GM19193 (cell line): ENCODE measurements around the gene C5orf63.

Experiments
- POLR2A ChIP-seq: IDR thresholded peaks from 4 replicates; pipeline ENCODE4 v1.6.1; 2011; ENCODE audit not compliant: insufficient read depth, insufficient read length; ENCODE audit errors: extremely low read depth

The C5orf63 gene

DNA sequence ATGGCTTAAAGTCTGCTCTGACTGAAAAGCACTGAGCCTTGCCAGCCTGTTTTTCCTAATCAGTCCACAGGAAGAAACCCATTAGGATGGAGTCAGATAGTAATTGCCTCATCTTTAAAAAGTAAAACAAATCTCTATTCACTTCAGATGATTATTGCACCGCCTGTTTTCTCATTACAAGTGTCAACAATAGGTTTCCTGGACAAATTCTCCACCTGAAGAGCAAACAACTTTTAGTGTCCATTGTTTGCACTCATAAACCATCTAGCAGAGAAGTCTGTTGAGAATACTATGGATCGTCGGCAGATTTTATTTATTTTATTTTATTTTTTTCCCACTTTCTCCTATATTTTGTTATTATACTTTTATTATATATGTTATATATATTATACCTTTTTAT lies 20.3 kb downstream of the C5orf63 start:
- no peak for TF ChIP-seq POLR2A

DNA sequence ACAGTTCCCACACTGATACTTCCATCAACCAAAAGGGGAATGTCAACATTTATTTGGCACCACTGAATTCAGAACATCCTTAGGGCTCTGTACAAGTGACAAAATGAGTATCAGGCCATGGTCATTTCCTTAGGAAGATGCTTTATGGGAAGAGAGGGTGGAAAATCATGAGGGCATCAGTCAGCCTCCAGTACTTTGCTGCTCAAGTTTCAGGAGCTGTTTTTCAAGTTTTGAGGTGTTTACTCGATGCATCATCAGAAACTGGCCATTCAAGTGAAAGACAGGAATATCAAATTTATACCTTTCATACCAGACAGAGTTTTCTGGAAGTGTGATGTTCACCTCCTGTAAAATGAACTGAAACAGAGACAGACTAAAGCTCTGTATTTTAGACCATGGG lies 21.7 kb downstream of the C5orf63 start:
- TF ChIP-seq POLR2A = no peak

DNA sequence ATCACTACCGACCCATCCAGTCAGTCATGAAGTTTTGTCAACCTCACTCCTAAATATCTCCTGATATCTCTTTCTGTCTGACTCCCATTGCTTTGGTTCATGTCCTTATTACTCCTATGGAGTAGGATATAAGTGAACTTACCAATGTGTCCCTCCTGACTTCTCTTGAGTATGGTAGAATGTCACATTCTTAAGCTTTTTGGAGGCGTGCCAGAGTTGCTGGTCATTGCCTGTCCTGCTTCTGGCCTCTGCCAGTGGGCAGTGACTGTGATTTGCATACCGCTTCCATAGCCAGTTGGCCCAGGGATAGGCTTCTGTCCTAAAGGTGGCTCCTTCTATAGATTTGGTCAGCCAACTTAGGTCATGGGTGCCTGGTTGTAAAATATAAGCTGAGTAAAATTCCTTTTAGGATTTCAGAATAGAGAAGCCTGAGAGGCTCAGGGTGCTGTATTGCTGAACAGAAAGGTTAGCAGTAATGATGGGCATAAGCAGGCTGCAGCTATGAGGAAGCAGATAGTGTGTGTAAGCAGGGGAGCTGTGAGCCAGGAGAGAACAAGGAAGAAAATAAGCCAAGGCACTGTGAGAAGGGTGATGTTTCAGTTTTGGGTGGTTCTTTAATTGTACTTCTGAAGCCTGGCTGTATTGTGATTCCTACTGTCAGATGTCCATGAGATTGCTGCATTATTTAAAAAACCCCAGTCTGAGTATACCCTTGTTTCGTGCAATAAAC lies 26.8 kb downstream of the C5orf63 start:
- TF ChIP-seq POLR2A = no peak

DNA sequence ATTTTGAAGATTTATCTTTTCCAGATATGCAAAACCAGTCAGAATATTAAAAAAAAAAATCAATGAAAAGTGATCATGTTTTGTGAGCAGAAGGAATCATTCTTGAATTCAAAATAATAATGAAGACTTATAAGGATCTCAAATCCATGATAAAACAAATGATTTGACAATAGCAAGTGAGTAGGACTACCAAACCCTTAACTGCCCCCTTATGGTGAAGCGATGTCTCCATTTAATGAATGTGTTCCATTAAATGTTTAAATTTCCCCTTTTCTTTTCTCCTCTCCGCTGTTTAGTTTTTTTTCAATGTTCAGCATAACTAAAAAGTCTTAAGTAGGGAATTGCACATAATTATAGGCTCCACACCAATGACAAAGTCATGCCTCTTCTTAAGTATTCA lies 30.7 kb downstream of the C5orf63 start:
- TF ChIP-seq POLR2A = no peak

DNA sequence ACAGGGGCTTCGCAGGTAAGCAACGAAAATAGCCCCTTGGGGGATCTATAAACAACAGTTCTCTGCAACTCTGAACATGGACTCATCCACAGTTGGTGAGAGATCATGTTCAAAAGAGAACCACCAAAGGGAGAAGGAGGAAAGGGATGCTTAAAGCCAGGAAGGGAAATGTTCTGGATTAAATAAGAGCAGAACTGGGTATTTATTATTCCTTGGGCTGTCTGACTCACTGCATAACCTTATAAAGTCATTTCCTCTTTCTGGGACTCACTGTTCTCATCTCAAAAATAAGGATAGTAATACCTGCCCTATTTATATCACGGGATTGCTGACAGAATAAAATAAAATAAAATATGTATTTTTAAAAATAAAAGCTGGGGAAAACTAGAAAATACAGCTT lies 31.7 kb downstream of the C5orf63 start:
- TF ChIP-seq POLR2A = no peak

DNA sequence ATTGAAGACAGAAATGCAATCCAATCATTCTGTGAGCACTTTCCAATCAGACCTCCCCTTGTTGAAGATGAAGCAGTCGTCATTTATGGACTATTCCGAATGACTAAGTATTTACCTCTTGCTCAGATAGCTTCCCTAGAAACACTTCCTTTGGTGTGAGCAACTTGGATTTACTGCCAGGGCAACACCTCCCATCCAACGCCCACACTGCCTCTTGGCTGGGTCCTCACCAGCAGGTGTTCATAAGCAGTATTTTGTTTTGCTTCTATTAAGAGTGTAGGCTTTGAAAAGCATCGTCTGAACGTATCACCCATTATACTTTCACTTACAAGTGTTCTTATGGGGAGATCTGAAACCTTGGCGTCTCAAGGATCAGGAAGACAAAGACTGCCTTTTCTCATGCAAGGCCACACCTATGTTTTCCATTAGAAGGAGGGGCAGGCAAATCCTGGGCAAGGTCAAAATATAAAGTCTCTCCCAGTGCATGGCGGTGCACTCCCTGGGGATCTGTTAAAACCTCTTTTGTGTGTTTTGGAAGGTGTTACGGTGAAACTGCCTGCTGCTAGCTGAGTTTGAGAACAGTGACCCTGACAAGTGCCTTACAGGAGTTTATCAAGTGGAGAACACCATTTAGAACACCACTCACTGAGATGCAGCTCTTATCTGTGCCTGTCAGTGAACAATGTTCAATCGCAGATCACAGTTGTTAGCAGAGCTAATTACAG lies 32.3 kb downstream of the C5orf63 start:
- no peak for TF ChIP-seq POLR2A

DNA sequence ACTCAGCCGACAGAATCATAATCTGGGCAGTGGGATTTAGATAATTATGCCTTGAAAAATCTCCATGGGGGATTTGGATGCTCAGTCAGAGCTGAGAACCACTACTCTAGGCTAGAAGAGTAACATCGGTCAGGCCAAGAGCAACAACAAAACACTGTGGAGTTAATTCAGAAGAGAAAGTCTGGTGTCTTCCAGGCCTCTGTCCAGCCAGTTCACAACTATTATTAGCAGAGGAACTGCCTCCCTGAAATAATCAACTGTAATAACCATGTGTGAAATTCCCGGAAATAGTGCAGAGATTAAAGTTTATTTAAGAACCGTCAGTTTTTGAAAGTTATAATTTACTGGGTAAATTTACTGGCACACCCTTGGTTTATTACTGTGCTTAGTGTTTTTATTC lies 34.8 kb downstream of the C5orf63 start:
- TF ChIP-seq POLR2A = no peak

DNA sequence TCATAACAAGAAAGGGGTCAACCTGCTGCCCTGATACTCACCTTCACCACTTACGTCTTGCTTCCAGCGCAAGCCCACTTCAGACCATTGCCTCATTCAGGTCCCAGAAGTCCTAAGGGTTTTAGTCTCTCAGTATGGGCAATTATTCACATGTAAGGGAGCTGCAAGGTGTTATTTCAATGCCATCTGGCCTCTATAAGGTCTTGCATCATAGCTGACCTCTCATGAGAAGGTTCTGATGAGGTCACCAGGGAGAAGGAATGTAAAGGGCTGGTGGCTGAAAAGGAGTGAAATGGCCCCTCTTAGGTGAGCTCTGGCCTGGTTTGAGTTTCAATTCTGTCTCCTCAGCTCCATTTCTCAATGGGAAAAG lies 41.5 kb downstream of the C5orf63 start:
- no peak for TF ChIP-seq POLR2A

DNA sequence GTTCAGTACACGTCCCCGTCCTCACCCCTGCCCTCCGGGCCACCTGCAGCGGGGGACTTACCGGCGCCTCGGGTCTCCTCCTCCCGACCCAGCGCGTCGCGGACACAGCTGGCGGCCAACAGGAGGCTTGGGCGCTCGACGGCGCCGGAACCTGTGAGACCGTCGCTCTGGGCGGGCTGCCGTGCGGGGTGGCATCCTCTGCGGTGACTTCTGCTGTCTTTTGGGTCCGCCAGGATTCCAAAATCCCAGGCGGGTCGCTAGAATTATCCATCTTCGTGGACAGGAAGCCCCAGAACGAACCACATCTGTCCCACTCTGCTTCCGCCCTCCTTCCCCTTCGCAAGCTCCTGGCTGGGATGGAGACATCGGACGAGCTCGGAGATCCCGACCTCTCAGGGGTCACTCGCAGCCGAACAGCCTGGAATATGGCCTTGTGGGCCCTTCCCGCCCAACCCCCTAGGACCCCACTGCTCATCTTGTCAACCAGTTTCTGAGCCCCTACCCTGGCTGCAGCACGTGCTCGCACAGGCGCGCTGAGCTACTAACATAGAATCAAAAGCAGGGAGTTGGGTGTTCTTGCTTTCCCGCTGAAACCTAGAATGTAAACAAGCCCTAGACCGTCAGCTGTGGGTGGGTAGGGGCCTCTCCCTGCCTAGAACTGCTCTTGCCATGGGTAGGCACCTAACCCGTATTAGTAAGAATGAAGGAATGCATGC lies 42.0 kb downstream of the C5orf63 start:
- no peak for TF ChIP-seq POLR2A

DNA sequence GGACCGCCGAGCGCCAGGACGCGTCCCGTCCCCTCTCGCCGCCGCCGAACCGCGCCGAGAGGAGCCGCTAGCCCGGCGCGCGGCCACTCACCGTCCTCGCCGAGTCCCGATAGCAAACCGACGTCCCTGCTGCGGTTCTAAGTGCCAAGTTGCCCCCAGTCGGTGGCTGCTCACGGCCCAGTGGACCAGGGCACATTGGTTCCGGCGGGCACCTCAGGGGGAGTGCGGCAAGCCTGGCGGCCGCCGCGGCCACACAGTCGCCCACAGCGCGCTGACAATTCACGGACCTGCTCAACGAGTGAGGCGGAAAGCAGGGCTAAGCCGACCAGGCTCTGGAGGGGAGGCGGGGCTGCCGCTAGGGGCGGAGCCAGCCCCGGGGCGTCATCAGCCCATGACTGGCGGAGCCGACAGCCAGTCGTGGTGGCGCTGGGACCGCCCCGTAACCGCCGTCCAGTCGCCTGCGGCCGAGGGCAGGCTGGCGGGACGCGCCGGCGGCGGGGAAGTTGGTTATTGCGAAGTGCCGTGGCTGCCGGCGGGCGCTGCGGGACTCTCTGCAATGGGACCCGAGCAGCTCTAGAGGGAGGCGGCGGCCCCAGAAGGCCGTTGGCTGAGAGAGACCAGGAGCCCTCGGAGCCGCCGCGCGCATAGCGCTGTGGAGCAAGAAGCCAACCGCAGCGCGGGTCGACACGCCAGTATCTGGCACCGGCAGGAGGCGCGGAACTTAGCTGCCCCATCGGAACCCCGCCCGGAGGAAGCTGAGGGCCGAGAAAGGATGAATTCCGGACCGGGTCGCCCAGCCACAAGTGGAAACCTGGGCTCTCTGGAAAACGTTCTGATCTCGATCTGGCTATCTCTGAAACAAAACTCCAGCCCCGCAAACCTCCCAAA lies 42.8 kb downstream of the C5orf63 start, which contains the start of gene MARCHF3:
Gene MARCHF3, minus strand, starts transcription at position 300 of the 888 bp plus-strand sequence. CDS start 112,387 bp downstream, outside the sequence.
- peak; percentile 94 for TF ChIP-seq POLR2A

DNA sequence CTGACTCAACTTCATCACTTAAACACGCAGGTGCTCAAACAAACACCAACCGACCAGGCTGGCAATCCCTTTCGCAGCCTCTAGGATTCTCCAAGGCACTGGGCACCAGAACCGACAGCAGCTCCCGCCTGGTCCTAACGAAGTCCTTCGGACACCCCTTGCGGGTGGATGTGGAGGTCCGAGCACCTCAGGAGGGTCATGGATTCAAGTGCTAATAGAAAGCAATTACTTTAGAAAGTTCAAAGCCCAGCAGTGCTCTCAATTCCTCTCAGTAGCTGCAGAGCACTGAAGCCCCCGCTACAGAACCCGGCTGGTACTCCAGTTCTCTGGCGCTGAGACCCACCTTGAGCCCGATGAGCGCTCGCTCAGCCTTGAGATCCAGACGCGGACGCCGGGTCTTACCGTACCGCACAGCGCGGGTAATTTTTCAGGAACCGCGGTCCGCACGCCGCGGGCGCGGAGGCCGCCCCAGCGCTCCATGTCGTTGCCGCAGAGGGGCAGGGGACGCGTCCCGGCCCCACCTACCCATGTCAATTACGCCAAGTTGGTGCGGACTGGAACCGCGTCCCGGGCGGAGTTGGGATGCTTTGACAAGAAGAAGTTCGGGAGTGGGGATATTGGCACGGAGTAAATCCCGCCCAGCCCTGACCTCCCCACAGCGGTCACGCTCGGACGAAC lies 43.6 kb downstream of the C5orf63 start:
- no peak for TF ChIP-seq POLR2A

DNA sequence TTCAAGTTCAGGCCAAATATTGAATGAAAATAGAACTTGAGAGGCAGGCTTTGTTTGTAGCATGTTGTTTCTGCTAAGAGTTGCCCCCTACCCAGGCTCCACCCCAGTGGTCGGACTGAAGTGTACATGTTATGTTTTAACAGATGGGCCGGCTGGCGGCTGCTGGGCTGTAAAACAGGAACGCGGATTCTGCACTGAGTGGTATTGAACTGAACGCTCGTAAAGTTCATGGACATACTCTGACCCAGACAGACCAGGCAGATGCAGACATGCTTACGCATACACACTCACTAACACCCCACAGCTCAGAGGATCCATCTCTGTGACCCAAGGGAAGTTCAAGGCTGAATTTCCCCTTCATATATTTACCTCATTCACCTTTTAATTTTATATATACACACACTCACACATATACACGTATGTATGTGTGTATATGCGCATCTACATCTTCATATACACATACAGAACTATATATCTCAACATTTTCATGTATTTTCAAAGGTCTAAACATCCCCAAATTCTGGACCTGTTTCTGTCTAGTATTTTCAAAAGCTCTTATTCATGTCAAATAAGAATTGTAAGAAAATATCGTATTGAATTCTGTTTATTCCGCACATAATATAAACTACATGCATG lies 44.4 kb downstream of the C5orf63 start:
- no peak for TF ChIP-seq POLR2A

DNA sequence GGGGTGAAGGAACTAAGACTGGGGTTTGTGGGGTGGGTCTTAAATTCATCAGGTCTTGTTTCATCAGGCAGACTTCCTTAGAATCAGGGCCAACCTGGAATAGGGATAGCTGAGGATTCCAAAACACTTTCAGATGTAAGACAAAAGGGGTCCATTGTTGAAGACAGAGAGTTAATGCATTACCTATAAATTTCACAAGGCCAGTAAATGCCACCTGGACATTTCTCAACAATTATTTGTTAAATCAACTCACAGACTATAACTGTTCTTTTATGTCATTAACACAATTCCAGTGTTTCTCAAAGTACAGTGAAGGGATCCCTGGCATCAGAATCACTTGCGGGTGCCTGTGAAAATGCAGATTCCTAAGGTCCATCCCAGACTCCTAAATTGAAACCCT lies 45.8 kb downstream of the C5orf63 start:
- TF ChIP-seq POLR2A = no peak

DNA sequence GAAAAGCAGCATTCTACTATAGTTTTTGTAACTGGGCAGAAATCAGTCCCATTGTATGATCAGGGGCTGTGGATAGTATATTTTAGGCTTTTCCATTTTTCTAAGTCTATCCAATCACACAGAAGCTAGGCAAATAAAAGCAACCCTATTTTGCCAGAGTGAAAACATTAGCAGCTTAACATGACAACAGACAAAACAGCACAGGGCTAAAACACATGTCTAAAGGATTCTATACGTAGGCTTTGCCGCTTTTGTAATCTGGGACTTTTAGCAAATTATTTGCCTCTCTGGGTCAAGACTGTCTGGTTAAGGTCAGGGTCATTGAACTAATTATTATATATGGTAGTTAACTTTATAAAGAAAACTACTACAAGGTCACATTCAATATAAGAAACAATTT lies 47.1 kb downstream of the C5orf63 start:
- no peak for TF ChIP-seq POLR2A
